ENCODE data around the gene TTC29.
"Not testable (repeated sequence)": the region's sequence is repeated elsewhere in the genome, so short reads cannot be mapped to it uniquely, and the experiment has no call there.

TTC29 gene

DNA sequence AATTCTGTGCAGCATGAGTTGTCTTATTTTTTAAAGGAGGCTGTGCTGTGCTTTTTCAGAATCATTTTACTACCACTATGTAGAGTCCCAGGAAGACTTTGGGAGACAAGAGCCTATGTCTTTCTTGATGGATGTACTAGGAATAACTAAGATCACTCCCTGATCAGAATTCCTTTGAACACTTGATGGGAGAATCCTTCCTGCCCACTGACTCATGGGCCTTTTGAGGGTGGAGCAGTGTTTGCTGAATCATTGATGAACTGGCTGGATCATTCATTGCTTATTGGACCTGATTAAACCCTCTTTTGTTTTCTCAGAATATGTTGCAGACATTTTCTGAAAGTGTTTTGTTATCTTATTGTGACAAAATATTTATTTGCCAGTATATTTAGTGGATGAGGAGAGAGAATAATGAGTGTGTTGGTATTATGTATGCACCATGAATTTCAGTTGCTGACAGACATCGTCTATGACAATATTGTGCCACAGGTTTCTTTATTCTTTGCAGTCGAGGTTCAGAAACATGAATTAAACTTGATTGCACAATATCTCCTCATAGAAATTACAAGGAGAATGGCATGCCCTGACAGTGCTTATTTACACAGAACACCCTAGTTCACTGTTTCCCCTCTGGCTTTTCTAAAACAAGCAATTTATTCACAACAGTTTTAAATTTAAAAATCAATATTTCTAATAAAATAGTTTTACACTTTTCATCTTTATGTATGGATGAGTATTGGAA is 270.7 kb downstream of the TTC29 start:
- Histone ChIP-seq H3K4me3 (ENCODE audit: low read length) (no peak overlapping the region), H3K36me3 (replicated peaks; ENCODE audit: insufficient read depth, low read length) (no peaks in the 10 kb centered on the region), H3K4me1 (ENCODE audit: low read length) (no peaks in the 10 kb centered on the region), H3K27me3 (replicated peaks; ENCODE audit: insufficient read depth, low read length) (no peaks in the 10 kb centered on the region), H4K20me1 (ENCODE audit: insufficient read depth, low read length) (no peaks in the 10 kb centered on the region), H2AFZ (ENCODE audit: low read length) (no peak overlapping the region), H3K27ac (ENCODE audit: low read length) (no peak overlapping the region), H3K9me3 (replicated peaks; ENCODE audit: insufficient read depth, low read length) (no peaks in the 10 kb centered on the region), H3K79me2 (ENCODE audit: low read length) (no peaks in the 10 kb centered on the region), H3K9ac (ENCODE audit: low read length) (no peak overlapping the region), H3K9me2 (replicated peaks; ENCODE audit: insufficient read depth, low read length) (no peaks in the 10 kb centered on the region), H3F3A (ENCODE audit: insufficient read depth, low read length) (no peaks in the 10 kb centered on the region), H3K4me2 (ENCODE audit: low read depth, low read length) (no peak overlapping the region)
- DNase-seq, result no peak
- TF ChIP-seq, protein P1, sequence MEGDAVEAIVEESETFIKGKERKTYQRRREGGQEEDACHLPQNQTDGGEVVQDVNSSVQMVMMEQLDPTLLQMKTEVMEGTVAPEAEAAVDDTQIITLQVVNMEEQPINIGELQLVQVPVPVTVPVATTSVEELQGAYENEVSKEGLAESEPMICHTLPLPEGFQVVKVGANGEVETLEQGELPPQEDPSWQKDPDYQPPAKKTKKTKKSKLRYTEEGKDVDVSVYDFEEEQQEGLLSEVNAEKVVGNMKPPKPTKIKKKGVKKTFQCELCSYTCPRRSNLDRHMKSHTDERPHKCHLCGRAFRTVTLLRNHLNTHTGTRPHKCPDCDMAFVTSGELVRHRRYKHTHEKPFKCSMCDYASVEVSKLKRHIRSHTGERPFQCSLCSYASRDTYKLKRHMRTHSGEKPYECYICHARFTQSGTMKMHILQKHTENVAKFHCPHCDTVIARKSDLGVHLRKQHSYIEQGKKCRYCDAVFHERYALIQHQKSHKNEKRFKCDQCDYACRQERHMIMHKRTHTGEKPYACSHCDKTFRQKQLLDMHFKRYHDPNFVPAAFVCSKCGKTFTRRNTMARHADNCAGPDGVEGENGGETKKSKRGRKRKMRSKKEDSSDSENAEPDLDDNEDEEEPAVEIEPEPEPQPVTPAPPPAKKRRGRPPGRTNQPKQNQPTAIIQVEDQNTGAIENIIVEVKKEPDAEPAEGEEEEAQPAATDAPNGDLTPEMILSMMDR (IDR thresholded peaks at IDR 0.05; ENCODE audit: low read length), result no peak
- TF ChIP-seq EZH2 (optimal IDR thresholded peaks at IDR 0.05; ENCODE audit: low read depth, low read length) (no peak), EZH2phosphoT487 (IDR thresholded peaks at IDR 0.05; ENCODE audit: low read length) (no peak)

DNA sequence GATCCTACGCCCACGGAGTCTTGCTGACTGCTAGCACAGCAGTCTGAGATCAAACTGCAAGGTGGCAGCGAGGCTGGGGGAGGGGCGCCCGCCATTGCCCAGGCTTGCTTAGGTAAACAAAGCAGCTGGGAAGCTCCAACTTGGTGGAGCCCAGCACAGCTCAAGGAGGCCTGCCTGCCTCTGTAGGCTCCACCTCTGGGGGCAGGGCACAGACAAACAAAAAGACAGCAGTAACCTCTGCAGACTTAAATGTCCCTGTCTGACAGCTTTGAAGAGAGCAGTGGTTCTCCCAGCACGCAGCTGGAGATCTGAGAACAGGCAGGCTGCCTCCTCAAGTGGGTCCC is 281.7 kb downstream of the TTC29 start:
- not testable (repeated sequence) for H3K4me2 ChIP-seq (ENCODE audit: low read depth, low read length)

DNA sequence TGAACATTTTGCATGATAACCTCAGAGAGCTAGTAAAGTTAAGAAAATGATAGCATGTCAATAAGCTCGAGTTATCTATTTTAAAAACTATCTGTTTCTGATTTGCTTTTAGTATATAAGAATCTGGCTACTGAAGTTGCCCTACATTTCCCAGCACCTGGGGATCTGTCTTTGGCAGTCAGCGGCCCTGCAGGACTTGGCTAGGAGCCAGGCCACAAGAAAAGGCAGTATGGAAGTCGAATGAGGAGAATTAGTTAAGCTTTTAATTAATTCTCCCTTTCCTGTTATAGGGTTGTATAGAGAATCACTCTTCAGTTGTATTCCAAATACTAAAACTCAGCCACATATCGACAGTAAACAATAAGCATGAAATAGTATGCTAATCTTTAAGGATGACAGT is 284.3 kb downstream of the TTC29 start:
- Histone ChIP-seq H3K4me3 (ENCODE audit: low read length) (no peak overlapping the region), H3K9me3 (replicated peaks; ENCODE audit: insufficient read depth, low read length) (no peaks in the 10 kb centered on the region), H3K9me2 (replicated peaks; ENCODE audit: insufficient read depth, low read length) (no peaks in the 10 kb centered on the region), H4K20me1 (ENCODE audit: insufficient read depth, low read length) (no peaks in the 10 kb centered on the region), H3K79me2 (ENCODE audit: low read length) (no peaks in the 10 kb centered on the region), H3K4me1 (ENCODE audit: low read length) (no peaks in the 10 kb centered on the region), H3K4me2 (ENCODE audit: low read depth, low read length) (no peak overlapping the region), H3K36me3 (replicated peaks; ENCODE audit: insufficient read depth, low read length) (no peaks in the 10 kb centered on the region), H3K27me3 (replicated peaks; ENCODE audit: insufficient read depth, low read length) (no peaks in the 10 kb centered on the region), H3F3A (ENCODE audit: insufficient read depth, low read length) (no peaks in the 10 kb centered on the region), H2AFZ (ENCODE audit: low read length) (no peak overlapping the region), H3K9ac (ENCODE audit: low read length) (no peak overlapping the region), H3K27ac (ENCODE audit: low read length) (no peak overlapping the region)
- no peak for DNase-seq
- TF ChIP-seq EZH2phosphoT487 (IDR thresholded peaks at IDR 0.05; ENCODE audit: low read length) (no peak), EZH2 (optimal IDR thresholded peaks at IDR 0.05; ENCODE audit: low read depth, low read length) (no peak)
- TF ChIP-seq, protein P1 (IDR thresholded peaks at IDR 0.05; ENCODE audit: low read length), result no peak

More for the DNA sequence above, 281.7 kb downstream of the TTC29 start:
- not testable (repeated sequence) for H4K20me1 ChIP-seq (ENCODE audit: insufficient read depth, low read length); H3K9ac ChIP-seq (ENCODE audit: low read length); H2AFZ ChIP-seq (ENCODE audit: low read length); H3K79me2 ChIP-seq (ENCODE audit: low read length); DNase-seq; H3K27me3 ChIP-seq (replicated peaks; ENCODE audit: insufficient read depth, low read length); H3K4me1 ChIP-seq (ENCODE audit: low read length); H3K27ac ChIP-seq (ENCODE audit: low read length); H3K9me3 ChIP-seq (replicated peaks; ENCODE audit: insufficient read depth, low read length); H3F3A ChIP-seq (ENCODE audit: insufficient read depth, low read length); H3K4me3 ChIP-seq (ENCODE audit: low read length); H3K9me2 ChIP-seq (replicated peaks; ENCODE audit: insufficient read depth, low read length); H3K36me3 ChIP-seq (replicated peaks; ENCODE audit: insufficient read depth, low read length)

Data from MM.1S (cell line).